Endothelial cell of umbilical vein (primary cell): ENCODE data around the gene FER. TPM values are rescaled to one million over a fixed set of nuclear protein-coding genes. Genes with fewer than 3 reads are reported as not detected.
A peak's percentile ranks its signal among the peaks of the same experiment; 100 is the strongest.

Source experiments
- BruUV-seq: library from RNA; stranded (reverse); fragments of 400-500 nt; replicated peaks from 2 replicates; lab custom pipeline; 2021; lab: Mats Ljungman, UMichigan
- CTCF ChIA-PET: fragments of 300-600, 350-600 bp; sonication (Branson Sonifier 250); formaldehyde crosslinking; loops from one replicate; lab custom pipeline; 2021; ENCODE audit warnings: antibody characterized with exemption, inconsistent platforms; lab: Charles Lee
- POLR2A ChIA-PET: fragments of 300-600, 350-600 bp; sonication (Branson Sonifier 250); formaldehyde crosslinking; loops from one replicate; lab custom pipeline; 2021; ENCODE audit warnings: antibody characterized with exemption, inconsistent platforms; lab: Charles Lee
- DNase-seq: peaks from one replicate; pipeline ENCODE4 v3.0.0-alpha.2; 2011; ENCODE audit warnings: low read depth, low spot score
- FAIRE-seq: peaks from 2 replicates; lab custom pipeline; 2011; peaks lifted over from hg19 to GRCh38; lab: Jason Lieb, UNC
- H2AFZ ChIP-seq: 2 replicates; pipeline ENCODE4 v1.6.0; 2012; ENCODE audit warnings: low read depth, low read length, control low read depth, inconsistent platforms
- H3K27ac ChIP-seq: 2 replicates; pipeline ENCODE4 v1.5.1; 2011; ENCODE audit warnings: low read depth, mild to moderate bottlenecking, control low read depth, low read length, moderate library complexity; ENCODE audit not compliant: insufficient read depth
- H3K27me3 ChIP-seq, 2 experiments: 2 replicates each; pipeline versions ENCODE4 v1.6.0 to v1.6.1; 2011; ENCODE audit warnings: low read length in 2 of 2, mixed read lengths in 1 of 2; ENCODE audit not compliant: control insufficient read depth in 2 of 2, insufficient read depth in 2 of 2
- H3K36me3 ChIP-seq, 2 experiments: 2 replicates in 1 of 2; 3 replicates in 1 of 2; pipeline ENCODE4 v1.5.1; 2011; ENCODE audit warnings: low read length in 2 of 2, mild to moderate bottlenecking in 1 of 2, moderate library complexity in 1 of 2; ENCODE audit not compliant: control insufficient read depth in 2 of 2, insufficient read depth in 2 of 2; ENCODE audit errors: extremely low read depth in 1 of 2
- H3K4me1 ChIP-seq: 3 replicates; pipeline ENCODE4 v1.5.1; 2011; ENCODE audit warnings: mild to moderate bottlenecking, low read length; ENCODE audit not compliant: control insufficient read depth, insufficient read depth; ENCODE audit errors: extremely low read depth
- H3K4me2 ChIP-seq: 2 replicates; pipeline ENCODE4 v1.6.1; 2011; ENCODE audit warnings: low read length, control low read depth, mixed read lengths; ENCODE audit not compliant: insufficient read depth
- H3K4me3 ChIP-seq, 3 experiments: fragments of 200-600 bp in 1 of 3; sonication (generic), shearing (Covaris generic) in 1 of 3; replicated peaks in 1 of 3; 2 replicates each; pipeline ENCODE4 v1.5.1; 2011 to 2016; ENCODE audit warnings: control low read depth in 3 of 3, low read length in 3 of 3, mild to moderate bottlenecking in 2 of 3, inconsistent platforms in 1 of 3, low read depth in 1 of 3, moderate library complexity in 1 of 3; ENCODE audit not compliant: insufficient read depth in 1 of 3
- H3K79me2 ChIP-seq: 2 replicates; pipeline ENCODE4 v1.6.0; 2012; ENCODE audit warnings: low read length, inconsistent platforms; ENCODE audit not compliant: control insufficient read depth, insufficient read depth
- H3K9ac ChIP-seq: replicated peaks from 2 replicates; pipeline ENCODE3; 2011; ENCODE audit warnings: low read length, control low read depth; ENCODE audit not compliant: insufficient read depth; ENCODE audit errors: extremely low read depth
- H3K9me1 ChIP-seq: replicated peaks from 3 replicates; pipeline ENCODE4 v1.6.0; 2011; ENCODE audit warnings: mild to moderate bottlenecking, low read length; ENCODE audit not compliant: control insufficient read depth, insufficient read depth; ENCODE audit errors: extremely low read depth
- H3K9me3 ChIP-seq: replicated peaks from 2 replicates; pipeline ENCODE4 v1.5.1; 2012; ENCODE audit warnings: low read length, inconsistent platforms; ENCODE audit not compliant: control insufficient read depth, insufficient read depth
- H4K20me1 ChIP-seq: replicated peaks from 2 replicates; pipeline ENCODE3; 2011; ENCODE audit warnings: mild to moderate bottlenecking, low read length; ENCODE audit not compliant: control insufficient read depth, insufficient read depth; ENCODE audit errors: extremely low read depth
- FOS ChIP-seq: IDR thresholded peaks from 2 replicates; pipeline ENCODE4 v1.6.1; 2011; ENCODE audit warnings: mild to moderate bottlenecking, low read length, moderate library complexity, borderline replicate concordance; ENCODE audit not compliant: insufficient read depth
- MYC ChIP-seq: IDR thresholded peaks from one replicate; pipeline ENCODE4 v1.6.1; 2011; ENCODE audit warnings: mild to moderate bottlenecking, low read depth, low read length
- POLR2AphosphoS5 ChIP-seq: IDR thresholded peaks from 2 replicates; pipeline ENCODE4 v1.6.1; 2012; ENCODE audit warnings: low read depth, mild to moderate bottlenecking, control low read depth, low read length, moderate library complexity; ENCODE audit not compliant: insufficient read depth
- dilution Hi-C: fragments of 300-500 bp; cut with MboI; formaldehyde crosslinking; loops from one replicate; pipeline ENCODE4 v1.15.0; 2019; ENCODE audit warnings: low sequenced_read_pairs; ENCODE audit not compliant: extremely low pct_ligation_motif_present
- intact Hi-C: fragments of 100-400 bp; cut with micrococcal nuclease; formaldehyde crosslinking; loops from one replicate; pipeline ENCODE4 v1.10.0; 2022
- polyA plus RNA-seq, 4 experiments: library from polyadenylated mRNA; depleted of rRNA in 3 of 4; stranded (reverse) in 3 of 4; unstranded in 1 of 4; fragments of >200 nt; gene quantifications; 2 replicates each; pipeline versions ENCODE4 v1.2.1 to v1.2.3, GENCODE V29; 2011 to 2012; ENCODE audit warnings: missing spikeins in 1 of 4
- total RNA-seq: library from RNA; stranded (reverse); gene quantifications from 2 replicates; pipeline ENCODE4 v1.2.3, GENCODE V29; 2021
- TF ChIP-seq, protein P1 (sequence below): IDR thresholded peaks from 2 replicates; pipeline ENCODE4 v1.6.1; 2011; ENCODE audit not compliant: insufficient read depth, insufficient read length

Gene FER
- total and polyA plus RNA-seq, 2 donors (not counting 3 experiments of a cell fraction or from before 2014, with no cell fraction given): 2.3 to 27.5 TPM

DNA sequence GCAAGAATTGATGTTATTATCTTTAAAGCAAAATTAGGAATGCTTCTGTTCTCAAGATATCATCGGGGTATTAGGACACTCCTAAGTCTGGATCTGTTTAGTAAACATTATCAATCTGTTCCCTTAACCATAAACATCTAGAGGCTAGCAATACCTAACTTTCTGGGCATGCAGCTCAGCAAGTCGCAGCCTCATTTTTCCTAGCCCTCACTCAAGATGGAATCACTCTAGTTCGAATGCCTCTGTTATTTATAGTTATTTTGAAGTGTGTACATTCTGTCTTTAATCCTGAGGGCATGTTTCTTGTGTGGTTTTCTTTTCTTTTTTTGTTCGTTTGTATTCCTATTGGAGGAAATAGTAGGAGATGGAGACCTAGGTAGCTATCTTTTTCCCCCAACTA is 66.9 kb downstream of the FER start:
- dilution Hi-C loops (no loop called here), intact Hi-C loops (no loop called here)
- POLR2A ChIA-PET: no interaction called here
- no peak overlapping the region for H3K27ac ChIP-seq
- DNase-seq: no peak
- no peaks in the 10 kb centered on the region for H3K79me2 ChIP-seq
- TF ChIP-seq, protein P1, sequence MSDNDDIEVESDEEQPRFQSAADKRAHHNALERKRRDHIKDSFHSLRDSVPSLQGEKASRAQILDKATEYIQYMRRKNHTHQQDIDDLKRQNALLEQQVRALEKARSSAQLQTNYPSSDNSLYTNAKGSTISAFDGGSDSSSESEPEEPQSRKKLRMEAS: no peak
- H3K9ac ChIP-seq: no peak overlapping the region
- no peak overlapping the region for H2AFZ ChIP-seq
- FAIRE-seq: no peak
- H3K4me3 ChIP-seq: no peak overlapping the region
- H3K4me1 ChIP-seq: no peaks in the 10 kb centered on the region
- H3K27me3 ChIP-seq: no peaks in the 10 kb centered on the region
- no peaks in the 10 kb centered on the region for H3K9me3 ChIP-seq
- no peak overlapping the region for H3K4me2 ChIP-seq
- BruUV-seq: no TSS peak
- no peaks in the 10 kb centered on the region for H4K20me1 ChIP-seq
- H3K9me1 ChIP-seq: no peaks in the 10 kb centered on the region
- no peaks in the 10 kb centered on the region for H3K36me3 ChIP-seq
- CTCF ChIA-PET: no interaction called here

DNA sequence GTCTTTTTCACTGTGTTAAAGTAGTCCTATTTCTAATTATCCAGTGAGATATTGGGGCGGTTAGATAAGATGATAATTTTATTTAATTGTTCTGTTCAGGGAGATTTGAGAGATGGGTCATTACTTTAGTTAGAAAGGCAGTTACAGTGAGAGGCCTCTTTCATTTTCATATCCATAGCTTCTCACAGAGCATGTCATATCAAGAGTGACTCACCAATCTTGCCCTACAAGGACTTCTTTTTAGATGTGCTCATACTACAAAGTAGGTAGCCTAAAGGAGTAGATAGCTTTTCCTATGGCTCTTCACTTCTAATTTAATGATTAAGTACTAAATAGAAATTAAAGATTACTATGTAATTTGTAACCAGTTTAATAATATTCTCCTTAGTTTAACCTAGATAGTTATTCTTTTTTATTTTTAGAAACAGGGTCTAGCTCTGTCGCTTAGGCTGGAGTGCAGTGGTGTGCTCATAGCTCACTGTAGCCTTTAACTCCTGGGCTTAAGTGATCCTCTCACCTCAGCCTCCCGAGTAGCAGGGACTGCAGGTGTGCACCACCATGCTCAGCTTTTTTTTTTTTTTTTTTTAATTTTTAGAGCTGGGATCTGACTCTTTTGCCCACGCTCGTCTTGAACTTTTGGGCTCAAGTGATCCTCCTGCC is 71.0 kb downstream of the FER start:
- Histone ChIP-seq H3K27me3 (no peaks in the 10 kb centered on the region), H2AFZ (no peak overlapping the region), H3K79me2 (no peaks in the 10 kb centered on the region), H3K27ac (no peak overlapping the region), H3K4me3 (no peak overlapping the region), H3K9me3 (no peaks in the 10 kb centered on the region), H3K9ac (no peak overlapping the region), H3K9me1 (no peaks in the 10 kb centered on the region), H4K20me1 (no peaks in the 10 kb centered on the region), H3K4me2 (no peak overlapping the region), H3K4me1 (no peaks in the 10 kb centered on the region), H3K36me3 (no peaks in the 10 kb centered on the region)
- dilution Hi-C loops: no loop called here
- no peak for DNase-seq
- POLR2A ChIA-PET: no interaction called here
- CTCF ChIA-PET: interaction anchor here (1.0 to 2.6 kb wide), 2 partner anchors 10 to 12 kb away, joined by 3 to 11 read pairs; no protein-coding TSS in a partner anchor
- BruUV-seq: no TSS peak
- intact Hi-C loops: no loop called here
- FAIRE-seq: no peak
- TF ChIP-seq POLR2AphosphoS5 (no peak), FOS (peak; percentile 24), MYC (no peak)
